GM18873 (cell line): ENCODE data around the gene DENND1C.
"Not testable (repeated sequence)": the region's sequence is repeated elsewhere in the genome, so short reads cannot be mapped to it uniquely, and the experiment has no call there.

Experiments used
- ATAC-seq: cut with Tn5 transposase; IDR thresholded peaks from one replicate; pipeline ENCODE4 v1.9.1; 2021; ENCODE audit warnings: mild to moderate bottlenecking, moderate library complexity, moderate number of reproducible peaks; ENCODE audit not compliant: unreplicated experiment, low FRiP score

The DENND1C gene

DNA sequence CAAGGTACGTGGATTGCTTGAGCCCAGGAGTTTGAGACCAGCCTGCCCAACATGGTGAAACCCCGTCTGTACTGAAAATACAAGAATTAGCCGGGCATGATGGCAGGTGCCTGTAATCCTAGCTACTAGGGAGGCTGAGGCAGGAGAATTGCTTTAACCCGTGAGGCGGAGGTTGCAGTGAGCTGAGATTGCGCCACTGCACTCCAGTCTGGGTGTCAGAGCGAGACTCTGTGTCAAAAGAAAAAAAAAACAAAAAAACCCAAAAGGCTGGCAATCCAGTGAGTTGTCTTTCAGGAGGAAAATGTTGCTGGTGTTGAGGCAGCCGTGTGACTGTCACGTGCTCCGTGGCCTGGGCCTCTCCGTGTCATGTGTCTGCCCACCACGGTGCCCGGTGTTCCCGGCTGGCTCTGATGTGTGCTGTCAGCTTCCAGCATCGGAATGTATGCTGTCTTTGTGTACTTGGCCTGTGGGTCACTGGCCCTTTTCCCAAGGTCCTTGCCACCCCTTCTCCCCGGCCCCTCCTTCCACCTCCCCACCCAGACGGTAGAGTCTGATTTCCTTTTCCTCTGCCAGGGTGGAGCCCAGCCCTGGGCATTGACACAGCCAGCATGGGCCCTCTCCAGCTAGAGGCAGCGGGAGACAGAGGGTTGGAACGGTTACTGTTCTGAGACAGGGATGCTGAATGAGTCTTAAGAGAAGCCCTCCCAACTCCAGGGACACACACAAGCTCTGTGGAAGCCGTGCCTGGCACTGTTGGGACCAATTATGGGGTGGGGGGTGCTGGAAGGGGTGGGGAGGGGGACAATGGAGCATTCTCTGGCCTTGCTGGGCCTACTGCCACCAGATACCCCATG is 27.8 kb upstream of the DENND1C start:
- no peak for ATAC-seq

DNA sequence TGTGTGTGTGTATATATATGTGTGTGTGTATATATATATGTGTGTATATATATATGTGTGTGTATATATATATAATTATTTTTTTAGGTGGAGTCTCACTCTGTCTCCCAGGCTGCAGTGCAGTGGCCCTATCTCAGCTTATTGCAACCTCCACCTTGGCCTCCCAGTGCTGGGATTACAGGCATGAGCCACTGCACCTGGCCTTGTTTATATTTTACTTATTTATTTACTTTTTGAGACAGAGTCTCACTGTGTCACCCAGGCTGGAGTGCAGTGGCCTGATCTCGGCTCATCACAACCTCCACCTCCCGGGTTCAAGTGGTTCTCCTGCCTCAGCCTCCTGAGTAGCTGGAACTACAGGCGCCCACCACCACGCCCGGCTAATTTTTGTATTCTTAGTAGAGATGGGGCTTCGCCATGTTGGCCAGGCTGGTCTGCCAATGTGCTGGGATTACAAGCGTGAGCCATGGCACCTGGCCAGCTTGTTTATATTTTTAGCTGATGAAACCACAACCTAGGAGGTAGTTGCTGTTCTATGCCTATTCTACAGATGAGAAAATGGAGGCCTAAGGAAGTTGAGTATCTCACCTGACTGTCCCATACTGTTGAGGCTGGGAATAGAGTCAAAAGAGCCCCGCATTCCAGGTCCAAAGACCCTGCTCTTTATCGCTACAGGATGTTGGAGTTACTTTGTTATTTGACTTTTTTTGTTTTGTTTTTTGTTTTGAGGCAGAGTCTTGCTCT is 26.6 kb upstream of the DENND1C start:
- not testable (repeated sequence) for ATAC-seq

DNA sequence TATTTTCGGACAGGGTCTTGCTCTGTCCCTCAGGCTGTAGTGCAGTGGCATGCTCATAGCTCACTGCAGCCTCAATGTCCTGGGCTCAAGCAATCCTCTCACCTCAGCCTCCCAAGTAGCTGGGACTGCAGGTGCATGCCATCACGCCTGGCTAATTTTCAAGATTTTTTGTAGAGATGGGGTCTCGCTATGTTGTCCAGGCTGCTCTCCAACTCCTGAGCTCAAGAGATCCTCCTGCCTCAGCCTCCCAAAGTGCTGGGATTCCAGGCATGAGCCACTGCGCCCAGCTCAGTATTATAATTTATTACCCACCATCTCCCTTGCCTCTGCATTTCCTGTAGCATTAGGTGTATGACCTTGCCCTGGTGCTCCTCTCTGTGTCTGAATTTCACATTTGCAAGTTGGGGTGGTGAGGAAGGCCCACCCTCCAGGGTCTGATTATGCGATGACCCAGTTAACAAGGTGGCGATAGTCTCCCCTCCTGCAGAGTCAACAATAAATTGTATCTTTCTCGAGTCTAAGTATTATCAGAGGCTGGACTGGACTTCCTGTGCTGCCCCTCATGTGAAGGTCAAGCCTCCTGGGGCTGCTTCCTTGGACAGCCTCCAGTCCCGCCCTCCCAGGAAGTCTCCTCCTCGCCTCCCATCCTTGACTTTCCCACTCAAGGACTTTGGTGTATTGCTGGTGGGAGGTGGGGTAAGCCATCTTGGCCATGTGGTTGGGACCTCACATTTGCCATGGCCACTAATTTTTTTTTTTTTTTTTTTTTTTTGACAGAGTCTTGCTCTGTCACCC is 22.0 kb upstream of the DENND1C start:
- no peak for ATAC-seq

DNA sequence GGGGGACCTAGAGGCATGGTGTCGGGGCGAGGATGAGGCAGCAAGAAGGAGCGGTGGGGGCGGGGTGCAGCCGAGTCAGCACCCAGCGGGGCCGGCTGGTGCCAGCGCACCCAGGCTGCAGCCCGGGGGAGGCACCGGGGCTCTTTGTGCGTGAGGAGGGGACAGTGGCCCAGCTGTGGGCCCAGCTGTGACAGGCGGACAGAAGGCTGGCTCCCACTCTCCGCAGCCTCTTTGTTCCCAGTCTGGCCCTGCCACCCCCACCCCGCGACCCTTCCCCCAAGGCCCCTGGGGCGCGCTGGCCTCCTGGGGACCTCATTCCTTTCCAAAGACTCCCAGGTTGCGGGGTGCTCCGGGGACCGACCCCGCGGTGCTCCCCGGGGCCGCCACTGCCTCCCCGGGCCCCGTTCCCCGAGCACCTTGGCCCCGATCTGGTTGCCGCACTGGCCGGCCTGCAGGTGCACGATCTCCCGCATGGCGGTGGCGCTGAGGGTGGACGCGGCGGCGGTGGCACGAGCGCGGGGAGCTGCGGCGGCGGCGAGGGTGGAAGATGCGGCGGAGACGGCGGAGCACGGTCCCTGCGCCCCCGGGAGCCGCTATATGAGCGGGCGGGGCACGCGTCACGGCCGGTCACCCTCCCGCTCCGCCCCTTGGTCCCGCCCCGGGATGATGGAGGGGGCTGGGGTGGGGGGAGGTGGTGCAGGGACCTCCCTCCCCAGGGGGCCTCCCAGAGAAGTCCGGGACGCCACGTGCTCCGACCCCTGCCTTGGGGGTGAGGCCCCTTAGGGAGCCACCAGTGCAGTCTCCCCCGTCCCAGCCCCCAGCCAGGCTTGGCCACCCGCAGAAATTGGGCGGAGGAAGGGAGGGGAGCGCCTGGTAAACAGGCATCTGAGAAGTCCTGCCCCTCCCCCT is 20.4 kb upstream of the DENND1C start, which contains the start of gene TUBB4A:
Gene TUBB4A, minus strand, starts transcription at position 570 of the 909 bp plus-strand sequence. Its CDS starts 97 bp downstream, at position 473.
- no peak for ATAC-seq

DNA sequence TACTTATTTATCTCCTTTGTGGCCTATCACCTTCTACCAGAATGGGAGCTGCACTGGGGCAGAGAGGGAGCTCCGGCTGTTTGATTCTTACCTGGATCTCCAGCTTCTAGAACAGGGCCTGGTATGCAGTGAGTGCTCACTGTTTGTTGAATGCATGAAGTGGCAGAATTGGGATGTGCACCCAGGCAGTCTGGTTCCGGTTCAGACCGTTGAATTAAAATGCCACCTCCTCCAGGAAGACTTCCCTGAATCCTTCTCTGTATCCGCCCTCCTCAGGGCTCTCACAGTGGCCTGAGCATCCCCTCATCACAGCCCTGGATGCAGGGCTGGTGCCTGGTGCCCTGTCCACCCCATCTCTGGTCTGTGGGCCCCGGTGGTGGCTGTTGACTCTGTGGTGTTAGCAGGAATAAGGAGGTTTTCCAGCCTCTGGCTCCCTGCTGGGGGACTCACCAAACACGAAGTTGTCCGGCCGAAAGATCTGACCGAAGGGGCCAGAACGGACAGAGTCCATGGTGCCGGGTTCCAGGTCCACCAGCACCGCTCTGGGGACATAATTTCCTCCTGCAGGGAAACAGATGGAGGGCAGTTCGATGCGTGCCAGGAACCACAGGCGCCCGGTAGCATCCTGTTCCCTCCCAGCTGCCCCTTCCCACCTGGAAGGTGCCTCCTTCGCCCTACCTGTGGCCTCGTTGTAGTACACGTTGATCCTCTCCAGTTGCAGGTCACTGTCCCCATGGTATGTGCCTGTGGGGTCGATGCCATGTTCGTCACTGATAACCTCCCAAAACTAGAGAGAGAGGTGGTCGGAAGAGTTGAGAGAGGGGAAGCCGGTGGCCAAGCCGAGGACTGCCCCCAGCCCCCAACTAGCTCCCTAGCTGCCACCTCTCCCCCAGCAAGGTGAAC is 19.5 kb upstream of the DENND1C start:
- ATAC-seq, result no peak

DNA sequence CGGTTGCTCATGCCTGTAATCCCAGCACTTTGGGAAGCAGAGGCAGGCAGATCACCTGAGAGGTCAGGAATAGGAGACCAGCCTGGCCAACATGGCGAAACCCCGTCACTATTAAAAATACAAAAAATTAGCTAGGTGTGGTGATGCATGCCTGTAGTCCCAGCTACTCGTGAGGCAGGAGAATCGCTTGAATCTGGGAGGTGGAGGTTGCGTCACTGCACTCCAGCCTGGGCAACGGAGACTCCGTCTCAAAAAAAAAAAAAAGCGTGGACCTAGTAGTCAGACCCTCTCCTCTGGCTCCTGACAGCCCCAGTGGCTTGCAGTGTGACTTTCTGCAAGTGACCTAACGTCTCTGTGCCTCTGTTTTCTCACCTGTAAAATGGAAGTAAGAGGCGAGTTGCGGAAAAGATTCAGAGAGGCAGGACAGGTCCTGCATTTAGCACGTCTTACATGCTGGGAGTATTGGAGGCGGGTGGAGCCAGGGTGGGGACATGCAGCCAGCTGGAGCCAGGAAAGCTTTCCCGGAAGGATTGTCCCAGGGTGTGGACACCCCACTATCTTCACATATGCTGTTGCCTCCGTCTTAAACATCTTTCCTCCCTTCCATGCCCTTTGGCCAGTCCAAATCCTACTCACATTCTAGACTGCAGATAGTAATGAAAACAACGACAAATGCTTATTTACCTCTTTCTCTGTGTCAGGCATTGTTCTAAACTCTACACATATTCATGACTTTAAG is 17.6 kb upstream of the DENND1C start:
- ATAC-seq, result no peak

DNA sequence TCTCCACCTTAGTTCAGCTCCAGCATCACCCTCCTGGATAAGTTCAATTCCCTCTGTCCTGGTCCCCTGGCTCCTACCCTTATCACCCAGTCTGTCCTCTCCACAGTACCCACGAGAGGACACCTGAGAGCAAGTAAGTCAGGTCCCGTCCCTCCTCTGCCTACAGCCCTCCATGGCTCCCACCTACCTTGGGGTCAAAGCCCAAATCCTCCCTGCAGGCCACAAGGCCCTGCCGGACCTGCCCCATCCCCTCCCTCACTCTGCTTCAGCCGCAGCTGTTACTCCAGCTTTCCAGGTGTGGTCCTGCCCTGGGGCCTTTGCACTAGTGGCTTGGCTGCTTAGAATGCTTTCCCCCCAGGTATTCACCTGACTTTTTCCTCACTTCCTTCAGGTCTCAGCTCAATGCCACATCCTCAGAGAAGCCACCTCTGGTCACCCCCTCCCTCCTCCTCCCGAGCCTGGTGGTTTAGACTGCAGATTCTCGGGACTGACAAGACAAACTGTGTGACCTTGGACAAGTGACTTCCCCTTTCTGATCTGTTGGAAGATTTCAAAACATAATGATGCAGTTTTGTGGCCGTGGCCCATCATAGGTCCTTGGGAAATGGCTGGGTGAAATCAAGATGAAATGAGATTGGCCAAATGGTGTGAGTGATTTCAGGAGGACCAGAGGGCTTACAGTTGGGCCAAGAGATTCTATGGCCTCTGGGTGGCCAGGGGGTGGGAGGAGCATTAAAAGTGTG is 16.9 kb upstream of the DENND1C start:
- ATAC-seq, result no peak

DNA sequence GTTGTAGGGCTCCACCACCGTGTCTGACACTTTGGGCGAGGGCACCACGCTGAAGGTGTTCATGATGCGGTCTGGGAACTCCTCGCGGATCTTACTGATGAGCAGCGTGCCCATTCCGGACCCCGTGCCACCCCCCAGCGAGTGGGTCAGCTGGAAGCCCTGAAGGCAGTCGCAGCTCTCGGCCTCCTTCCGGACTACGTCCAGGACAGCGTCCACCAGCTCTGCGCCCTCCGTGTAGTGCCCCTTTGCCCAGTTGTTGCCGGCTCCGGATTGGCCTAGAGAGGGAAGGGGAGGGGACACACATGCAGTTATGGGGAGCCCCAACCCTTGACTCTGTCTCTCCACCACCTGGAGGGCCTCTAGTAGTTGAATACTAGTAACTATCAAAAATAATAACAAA is 14.4 kb upstream of the DENND1C start:
- ATAC-seq, result no peak

DNA sequence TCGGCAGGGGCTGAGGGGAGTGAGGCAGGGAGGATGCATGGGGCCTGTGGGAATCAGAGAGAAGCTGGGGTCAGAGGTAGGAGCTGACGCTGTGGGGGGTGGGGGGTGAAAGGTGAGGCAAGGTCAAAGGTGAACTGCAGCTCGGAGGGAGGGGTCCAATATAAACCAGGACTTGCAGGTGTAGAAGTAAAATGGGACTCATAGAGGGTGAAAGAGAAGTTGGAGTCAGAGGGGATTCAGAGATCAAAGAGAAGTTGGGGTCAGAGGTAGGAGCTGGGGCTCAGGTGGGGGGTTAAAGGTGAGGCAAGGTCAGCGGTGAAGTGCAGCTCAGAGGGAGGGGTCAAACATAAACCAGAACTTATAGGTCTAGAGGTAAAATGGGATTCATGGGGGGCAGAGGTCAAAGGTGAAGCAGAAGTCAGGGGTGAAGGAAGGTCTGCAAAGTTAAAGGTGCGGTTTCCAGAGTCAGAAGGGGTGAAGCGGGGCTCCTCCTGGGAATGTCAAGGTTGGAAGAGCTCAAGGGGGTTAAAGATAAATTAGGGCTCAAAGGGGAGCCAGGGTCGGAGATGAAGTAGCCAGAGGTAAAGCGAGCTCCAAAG is 12.9 kb upstream of the DENND1C start:
- ATAC-seq, result no peak

DNA sequence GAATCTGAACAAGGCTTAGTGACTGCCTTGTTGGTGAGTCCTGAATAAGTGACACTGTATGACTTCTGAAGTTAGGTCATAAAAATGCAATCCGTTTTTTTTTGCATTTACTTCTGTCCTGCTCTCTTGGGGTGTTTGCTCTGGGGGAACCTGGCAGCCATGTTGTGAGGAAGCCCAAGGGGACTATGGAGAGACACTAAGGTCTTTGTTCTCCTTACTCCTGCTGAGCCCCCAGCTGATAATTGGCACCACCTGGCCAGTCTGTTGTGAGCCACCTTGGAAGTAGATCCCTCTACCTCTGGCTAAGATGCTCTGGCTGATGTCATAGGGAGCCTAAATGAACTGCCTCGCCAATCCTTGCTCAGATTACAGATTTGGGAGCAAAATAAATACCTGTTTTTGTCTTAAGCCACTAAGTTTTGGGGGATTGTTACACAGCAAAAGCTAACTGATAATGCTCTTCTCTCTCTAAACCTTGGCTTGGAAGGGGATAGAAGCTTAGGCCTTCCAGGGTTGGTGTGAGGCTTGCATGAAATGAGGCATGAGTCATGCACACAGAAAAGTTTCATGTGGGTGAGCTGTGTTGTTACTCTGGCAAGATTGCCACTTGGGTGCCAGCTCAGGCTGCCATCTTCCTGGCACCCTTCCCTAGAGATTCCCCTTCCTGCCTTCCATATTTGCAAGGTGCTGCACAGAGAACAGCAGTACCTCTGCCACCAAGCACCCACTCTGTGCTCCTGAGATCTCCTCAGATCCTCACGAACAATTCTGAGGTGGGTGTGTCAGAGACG is 10.4 kb upstream of the DENND1C start:
- ATAC-seq, result no peak

DNA sequence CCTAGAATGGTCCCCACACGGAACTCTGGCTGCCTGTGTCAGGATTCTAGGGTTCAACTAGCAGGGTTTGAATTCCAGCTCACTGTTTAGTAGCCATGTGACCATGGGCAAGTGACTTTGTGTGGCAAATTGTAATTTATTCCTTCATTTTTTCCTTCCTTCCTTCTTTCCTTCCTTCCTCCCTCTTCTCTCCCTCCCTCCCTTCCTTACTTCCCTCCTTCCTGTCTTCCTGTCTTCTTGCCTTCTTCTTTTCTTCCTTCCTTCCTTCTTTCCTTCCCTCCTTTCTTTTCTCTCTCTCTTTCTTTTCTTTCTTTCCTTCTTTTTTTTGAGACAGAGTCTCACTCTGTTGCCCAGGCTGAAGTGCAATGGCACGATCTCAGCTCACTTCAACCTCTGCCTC is 8.5 kb upstream of the DENND1C start:
- no peak for ATAC-seq

DNA sequence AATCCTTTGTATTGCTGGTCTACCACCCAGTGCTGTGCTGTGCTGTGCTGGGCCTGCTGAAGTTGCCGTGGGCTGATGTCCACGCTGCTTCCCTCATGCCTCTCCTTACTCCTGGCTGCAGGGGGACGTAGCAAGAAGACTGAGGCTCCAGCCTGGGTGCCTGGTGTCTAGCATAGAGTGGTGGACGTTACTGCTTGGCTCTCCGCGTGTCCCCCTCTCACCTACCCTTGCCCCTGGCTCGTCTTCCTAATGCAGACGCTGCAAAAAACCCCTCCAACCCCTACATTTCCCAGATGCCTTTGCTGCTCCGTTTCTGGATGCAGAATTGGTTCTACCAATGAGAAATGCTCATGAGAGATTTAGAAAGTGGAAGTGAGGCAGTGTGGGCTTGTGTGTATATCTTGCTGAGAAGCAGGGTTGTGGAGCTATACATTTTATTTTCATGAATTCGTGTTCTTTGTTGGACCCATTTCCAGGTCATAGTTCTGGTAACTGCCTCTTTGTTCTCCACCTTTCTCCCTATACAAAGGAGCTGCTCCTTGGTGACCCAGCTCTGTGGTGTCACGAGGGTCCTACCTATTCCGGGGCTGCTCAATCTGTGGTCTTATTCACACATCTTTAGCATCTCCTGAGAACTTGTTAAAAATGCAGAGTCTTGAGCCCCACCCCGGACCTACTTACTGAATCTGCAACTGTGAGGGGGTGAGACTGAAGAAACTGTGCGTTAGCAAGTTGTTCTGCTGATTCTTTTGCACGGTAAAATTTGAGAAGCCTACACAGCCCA is 7.9 kb upstream of the DENND1C start:
- ATAC-seq, result no peak

DNA sequence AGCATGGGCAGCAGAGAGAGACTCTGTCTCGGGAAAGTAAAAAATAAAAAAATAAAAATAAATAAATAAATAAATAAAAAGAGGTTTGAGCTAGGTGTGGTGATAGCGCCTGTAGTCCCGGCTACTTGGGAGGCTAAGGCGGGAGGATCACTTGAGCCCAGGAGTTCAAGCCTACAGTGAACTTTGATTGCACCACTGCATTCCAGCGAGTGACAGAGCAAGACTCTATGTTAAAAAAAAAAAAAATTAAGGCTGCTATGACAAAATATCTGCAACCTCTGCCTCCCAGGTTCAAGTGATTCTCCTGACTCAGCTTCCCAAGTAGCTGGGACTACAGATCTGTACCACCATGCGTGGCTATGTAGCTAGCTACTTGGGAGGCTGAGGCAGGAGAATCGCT is 3.2 kb upstream of the DENND1C start:
- no peak for ATAC-seq

DNA sequence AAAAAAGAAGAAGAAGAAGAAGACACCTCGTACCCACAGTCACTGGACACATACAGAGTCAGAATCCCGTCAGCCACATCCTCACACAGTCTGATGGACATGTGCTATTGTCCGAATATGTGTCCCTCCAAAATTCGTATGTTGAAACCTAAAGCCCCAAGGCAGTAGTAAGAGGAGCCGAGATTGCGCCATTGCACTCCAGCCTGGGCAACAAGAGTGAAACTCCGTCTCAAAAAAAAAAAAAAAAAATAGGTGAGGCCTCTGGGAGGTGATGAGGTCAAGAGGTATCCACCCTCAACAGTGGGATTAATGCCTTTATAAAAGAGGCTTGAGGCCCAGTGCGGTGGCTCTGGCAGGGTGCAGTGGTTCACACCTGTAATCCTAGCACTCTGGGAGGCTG is 2.6 kb upstream of the DENND1C start:
- no peak for ATAC-seq

DNA sequence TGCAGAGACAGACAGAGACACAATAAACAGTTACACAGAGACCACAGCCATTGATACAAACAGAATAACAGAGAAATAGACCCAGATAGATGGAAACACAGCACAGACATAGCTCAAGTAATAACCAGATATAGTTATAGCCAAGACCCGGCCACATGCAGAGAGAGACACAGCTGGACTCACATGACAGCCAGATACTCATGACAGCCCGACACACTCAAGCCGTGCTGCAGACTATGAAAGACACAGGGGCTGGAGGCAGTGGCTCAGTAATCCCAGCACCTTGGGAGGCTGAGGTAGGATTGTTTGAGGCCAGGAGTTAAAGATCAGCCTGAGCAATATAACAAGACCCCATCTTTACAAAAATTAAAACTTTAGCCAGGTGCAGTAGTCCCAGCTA is 1.6 kb upstream of the DENND1C start:
- no peak for ATAC-seq

DNA sequence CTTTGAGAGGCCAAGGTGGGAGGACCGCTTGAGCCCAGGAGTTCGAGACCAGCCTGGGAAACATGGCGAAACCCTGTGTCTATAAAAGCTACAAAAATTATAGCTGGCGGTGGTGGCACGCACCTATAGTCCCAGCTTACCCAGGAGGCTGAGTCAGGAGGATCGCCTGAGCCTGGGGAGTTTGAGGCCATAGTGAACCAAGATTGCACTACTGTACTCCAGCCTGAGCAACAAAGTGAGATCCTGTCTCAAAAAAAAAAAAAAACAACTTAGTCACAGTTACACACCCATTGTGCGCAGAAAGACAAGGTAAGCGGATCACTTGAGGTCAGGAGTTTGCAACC is 728 bp upstream of the DENND1C start:
- no peak for ATAC-seq
